Measurements from ENCODE around the gene BRIP1. TPM values are rescaled to one million over a fixed set of nuclear protein-coding genes. Genes with fewer than 3 reads are reported as not detected.
"Not testable (repeated sequence)": the region's sequence is repeated elsewhere in the genome, so short reads cannot be mapped to it uniquely, and the experiment has no call there.

The BRIP1 gene
- total RNA-seq, 2 experiments from 2014 or later: 12.0 to 12.9 TPM

DNA sequence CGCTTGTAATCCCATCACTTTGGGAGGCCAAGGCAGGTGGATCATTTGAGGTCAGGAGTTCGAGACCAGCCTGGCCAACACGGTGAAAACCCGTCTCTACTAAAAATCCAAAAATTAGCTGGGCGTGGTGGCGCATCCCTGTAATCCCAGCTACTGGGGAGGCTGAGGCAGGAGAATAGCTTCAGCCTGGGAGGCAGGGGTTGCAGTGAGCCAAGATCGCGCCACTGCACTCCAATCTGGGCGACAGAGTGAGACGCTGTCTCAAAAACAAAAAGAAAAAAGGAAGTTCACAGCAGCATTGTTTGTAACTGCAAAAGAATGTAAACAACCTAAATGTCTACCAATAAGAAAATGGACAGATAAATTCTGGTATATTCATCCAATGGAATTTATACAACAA lies 2.9 kb downstream of the BRIP1 start:
- DNase-seq; CTCF ChIA-PET; H3K9me3 Mint-ChIP-seq; intact Hi-C loops (cut with micrococcal nuclease); H3K4me3 Mint-ChIP-seq; H3K27me3 Mint-ChIP-seq (ENCODE audit: low read depth); H3K27ac Mint-ChIP-seq: not testable (repeated sequence)
- H3K4me1 Mint-ChIP-seq (ENCODE audit: low read depth): peaks cover 22% of the 10 kb centered on the region
- H3K36me3 Mint-ChIP-seq (ENCODE audit: low read depth): peaks cover 21% of the 10 kb centered on the region

DNA sequence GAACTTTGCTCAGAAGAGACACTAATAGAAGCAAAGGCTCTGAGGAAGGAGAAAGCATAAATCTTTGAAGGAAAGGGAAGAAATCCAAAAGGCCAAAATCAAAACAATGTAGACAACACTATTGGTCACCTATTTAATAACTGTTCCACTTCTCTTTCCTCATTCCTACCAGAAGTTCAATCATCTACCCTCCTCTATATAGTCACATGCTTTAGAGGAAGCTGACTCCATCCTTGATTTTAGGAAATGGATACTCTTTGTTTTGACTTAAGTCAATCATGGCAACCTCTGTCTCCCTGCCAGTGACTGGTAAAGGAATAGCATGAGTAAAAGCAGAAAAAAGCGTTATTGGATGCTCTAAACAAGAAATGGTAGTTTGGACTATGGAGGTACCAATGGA lies 7.3 kb downstream of the BRIP1 start:
- Mint-ChIP-seq H3K9me3 (no peaks in the 10 kb centered on the region), H3K27me3 (ENCODE audit: low read depth) (no peaks in the 10 kb centered on the region), H3K36me3 (ENCODE audit: low read depth) (peaks cover 37% of the 10 kb centered on the region), H3K4me1 (ENCODE audit: low read depth) (peaks cover 2% of the 10 kb centered on the region), H3K4me3 (no peak overlapping the region), H3K27ac (no peak overlapping the region)
- CTCF ChIA-PET: no interaction called here
- intact Hi-C loops (cut with micrococcal nuclease): no loop called here
- no peak for DNase-seq

DNA sequence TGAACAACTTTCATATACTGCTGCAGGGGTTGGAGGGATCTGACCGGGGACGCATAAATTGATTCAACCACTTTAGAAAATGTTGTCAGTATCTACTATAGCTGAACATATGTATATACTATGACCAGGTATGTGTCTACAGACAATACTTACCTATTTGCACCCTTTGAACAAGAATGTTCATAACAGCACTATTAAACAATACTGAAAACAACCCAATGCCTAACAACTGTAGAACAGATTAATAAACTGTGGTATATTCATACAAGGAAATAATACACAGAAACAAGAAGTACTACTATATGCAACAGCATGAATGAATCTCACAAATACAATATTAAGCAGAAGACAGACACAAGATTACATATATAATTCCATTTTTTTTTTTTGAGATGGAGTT lies 10.5 kb downstream of the BRIP1 start:
- CTCF ChIA-PET: no interaction called here
- H3K36me3 Mint-ChIP-seq (ENCODE audit: low read depth): peaks cover 35% of the 10 kb centered on the region
- no peaks in the 10 kb centered on the region for H3K27me3 Mint-ChIP-seq (ENCODE audit: low read depth)
- no peaks in the 10 kb centered on the region for H3K9me3 Mint-ChIP-seq
- H3K4me1 Mint-ChIP-seq (ENCODE audit: low read depth): no peaks in the 10 kb centered on the region
- no peak overlapping the region for H3K4me3 Mint-ChIP-seq
- no peak for DNase-seq
- intact Hi-C loops (cut with micrococcal nuclease): no loop called here
- H3K27ac Mint-ChIP-seq: no peak overlapping the region

DNA sequence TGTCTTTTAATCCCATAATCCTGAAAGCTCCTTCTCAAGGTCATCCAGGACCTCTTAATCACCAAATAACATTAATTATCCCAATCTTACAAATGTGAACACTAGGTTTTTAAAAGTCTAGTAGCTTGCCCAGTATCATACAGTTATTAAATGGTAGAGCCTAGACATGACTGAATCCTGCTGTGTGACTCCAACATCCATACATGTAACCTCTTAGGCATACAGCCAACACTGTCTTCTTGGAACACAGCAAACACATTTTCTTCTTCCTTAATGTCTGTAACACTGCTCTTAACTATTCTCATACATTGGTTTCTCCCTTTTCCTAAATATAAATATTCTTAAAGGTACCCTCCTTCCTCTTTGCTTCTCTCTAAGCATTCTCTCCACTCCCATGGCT lies 13.7 kb downstream of the BRIP1 start:
- no peak for DNase-seq
- Mint-ChIP-seq H3K9me3 (no peaks in the 10 kb centered on the region), H3K27me3 (ENCODE audit: low read depth) (no peaks in the 10 kb centered on the region), H3K36me3 (ENCODE audit: low read depth) (peaks cover 41% of the 10 kb centered on the region), H3K4me3 (no peak overlapping the region), H3K4me1 (ENCODE audit: low read depth) (no peaks in the 10 kb centered on the region), H3K27ac (no peak overlapping the region)
- CTCF ChIA-PET: no interaction called here
- intact Hi-C loops (cut with micrococcal nuclease): no loop called here

DNA sequence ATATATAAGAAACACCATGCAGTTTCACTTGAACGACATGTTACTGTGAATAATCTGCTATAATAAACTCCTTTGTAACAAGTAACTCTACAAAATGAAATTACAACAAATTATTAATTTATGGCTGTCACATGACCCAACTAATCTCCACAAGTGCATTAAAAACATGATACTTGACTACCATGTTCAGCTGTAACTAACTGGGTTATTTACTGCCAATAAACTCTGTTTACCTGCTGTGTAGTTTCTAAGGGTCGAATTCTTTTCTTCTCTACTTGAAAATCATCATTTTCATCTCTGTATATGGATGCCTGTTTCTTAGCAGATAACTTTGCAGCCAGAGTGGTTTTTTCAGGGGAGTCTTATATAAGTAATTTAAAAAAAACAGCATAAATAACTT lies 14.4 kb downstream of the BRIP1 start:
- Mint-ChIP-seq H3K4me3 (no peak overlapping the region), H3K27me3 (ENCODE audit: low read depth) (no peaks in the 10 kb centered on the region)
- CTCF ChIA-PET: no interaction called here

DNA sequence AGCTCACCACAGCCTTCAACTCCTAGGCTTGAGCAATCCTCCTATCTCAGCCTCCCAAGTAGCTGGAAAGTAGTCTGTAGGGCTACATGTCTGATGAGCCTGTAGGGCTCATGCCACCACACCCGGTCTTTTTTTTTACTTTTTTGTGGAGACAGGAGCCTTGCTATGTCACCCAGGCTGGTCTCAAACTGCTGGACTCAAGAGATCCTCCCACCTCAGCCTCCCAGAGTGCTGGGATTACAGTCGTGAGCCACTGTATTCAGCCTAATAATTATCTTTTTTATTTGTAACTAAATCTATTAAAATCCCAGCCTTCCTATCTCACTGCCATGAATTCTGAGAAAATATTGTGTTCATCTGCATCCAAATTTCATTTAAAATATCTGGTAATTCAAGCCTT lies 15.1 kb downstream of the BRIP1 start:
- H3K27ac Mint-ChIP-seq: no peak overlapping the region
- no peaks in the 10 kb centered on the region for H3K9me3 Mint-ChIP-seq
- no peaks in the 10 kb centered on the region for H3K4me1 Mint-ChIP-seq (ENCODE audit: low read depth)

More for the DNA sequence above, 14.4 kb downstream of the BRIP1 start:
- intact Hi-C loops (cut with micrococcal nuclease): no loop called here
- no peak for DNase-seq
- no peaks in the 10 kb centered on the region for H3K4me1 Mint-ChIP-seq (ENCODE audit: low read depth)
- no peaks in the 10 kb centered on the region for H3K9me3 Mint-ChIP-seq
- H3K27ac Mint-ChIP-seq: no peak overlapping the region
- peaks cover 41% of the 10 kb centered on the region for H3K36me3 Mint-ChIP-seq (ENCODE audit: low read depth)

DNA sequence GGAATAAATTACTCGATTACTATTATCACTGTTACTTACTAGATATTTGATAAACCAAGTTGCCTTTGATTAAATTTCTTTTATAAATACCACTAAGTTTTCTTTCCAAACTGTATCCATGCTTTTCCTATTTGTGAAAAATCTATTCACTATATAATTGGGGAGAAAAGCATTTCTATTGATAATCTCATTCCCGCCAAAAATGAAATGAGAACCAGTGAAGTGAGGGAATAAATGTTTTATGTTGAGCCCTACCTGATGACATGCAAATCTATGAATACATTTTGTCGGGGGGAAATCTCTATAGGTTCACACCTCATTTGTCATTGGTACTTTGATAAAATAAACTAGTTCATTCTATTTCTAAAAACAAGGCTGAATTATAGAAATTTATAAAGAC lies 15.7 kb downstream of the BRIP1 start:
- intact Hi-C loops (cut with micrococcal nuclease): no loop called here
- no peak for DNase-seq
- Mint-ChIP-seq H3K4me1 (ENCODE audit: low read depth) (no peaks in the 10 kb centered on the region), H3K27me3 (ENCODE audit: low read depth) (no peaks in the 10 kb centered on the region), H3K27ac (no peak overlapping the region), H3K9me3 (no peaks in the 10 kb centered on the region), H3K36me3 (ENCODE audit: low read depth) (peaks cover 36% of the 10 kb centered on the region), H3K4me3 (no peak overlapping the region)
- CTCF ChIA-PET: no interaction called here

More for the DNA sequence above, 15.1 kb downstream of the BRIP1 start:
- CTCF ChIA-PET: no interaction called here
- Mint-ChIP-seq H3K36me3 (ENCODE audit: low read depth) (peaks cover 36% of the 10 kb centered on the region), H3K27me3 (ENCODE audit: low read depth) (no peaks in the 10 kb centered on the region), H3K4me3 (no peak overlapping the region)
- intact Hi-C loops (cut with micrococcal nuclease): no loop called here
- no peak for DNase-seq

DNA sequence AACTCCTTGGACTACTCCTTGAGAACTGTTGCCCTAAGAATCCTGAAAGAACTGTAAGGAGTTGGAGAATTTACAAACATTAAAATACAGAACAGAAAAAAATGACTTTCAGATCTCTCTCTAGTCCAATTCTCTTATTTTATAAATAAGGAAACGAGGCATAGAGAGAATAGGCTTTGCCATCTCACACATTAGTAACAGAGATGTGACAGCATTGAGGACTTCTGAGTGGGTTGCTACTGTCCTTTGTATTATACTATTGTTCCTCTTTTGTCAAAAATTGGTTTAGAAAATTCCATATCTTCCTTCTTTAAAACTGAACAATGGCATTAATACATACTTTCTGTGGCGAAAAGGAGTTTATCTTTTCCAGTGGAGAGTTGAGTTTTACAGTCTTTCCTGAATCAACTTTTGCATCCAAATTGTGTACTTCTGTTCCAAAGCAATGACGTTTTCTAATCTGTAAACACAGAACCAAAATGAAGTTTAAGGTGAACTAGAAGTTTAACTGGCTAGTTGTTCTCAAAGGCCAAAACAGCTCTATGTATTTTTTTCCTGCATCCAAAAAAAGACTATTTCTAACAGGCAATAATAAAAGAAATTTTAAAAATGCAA lies 16.5 kb downstream of the BRIP1 start:
- Mint-ChIP-seq H3K4me1 (ENCODE audit: low read depth) (no peaks in the 10 kb centered on the region), H3K27me3 (ENCODE audit: low read depth) (no peaks in the 10 kb centered on the region), H3K27ac (no peak overlapping the region), H3K36me3 (ENCODE audit: low read depth) (peaks cover 33% of the 10 kb centered on the region), H3K4me3 (no peak overlapping the region), H3K9me3 (no peaks in the 10 kb centered on the region)
- no peak for DNase-seq
- intact Hi-C loops (cut with micrococcal nuclease): no loop called here
- CTCF ChIA-PET: no interaction called here

DNA sequence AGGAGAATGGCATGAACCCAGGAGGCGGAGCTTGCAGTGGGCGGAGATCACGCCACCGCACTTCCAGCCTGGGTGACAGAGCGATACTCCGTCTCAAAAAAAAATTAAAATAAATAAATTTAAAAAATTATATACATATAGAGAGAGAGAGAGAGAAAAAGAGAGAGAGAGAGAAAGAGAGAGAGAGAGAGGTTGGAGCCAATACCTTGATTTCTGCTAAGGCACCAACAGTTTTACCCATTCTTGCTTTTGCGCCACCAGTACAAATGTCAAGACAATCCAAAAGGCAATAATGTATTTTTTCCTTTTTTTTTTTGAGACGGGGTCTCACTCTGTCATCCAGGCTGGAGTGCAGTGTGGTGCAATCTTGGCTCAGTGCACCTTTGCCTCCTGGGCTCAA lies 17.2 kb downstream of the BRIP1 start:
- intact Hi-C loops (cut with micrococcal nuclease): no loop called here
- CTCF ChIA-PET: no interaction called here
- DNase-seq: no peak
- no peak overlapping the region for H3K4me3 Mint-ChIP-seq
- H3K9me3 Mint-ChIP-seq: no peaks in the 10 kb centered on the region
- no peak overlapping the region for H3K27ac Mint-ChIP-seq
- H3K4me1 Mint-ChIP-seq (ENCODE audit: low read depth): no peaks in the 10 kb centered on the region
- peaks cover 35% of the 10 kb centered on the region for H3K36me3 Mint-ChIP-seq (ENCODE audit: low read depth)
- H3K27me3 Mint-ChIP-seq (ENCODE audit: low read depth): no peaks in the 10 kb centered on the region

DNA sequence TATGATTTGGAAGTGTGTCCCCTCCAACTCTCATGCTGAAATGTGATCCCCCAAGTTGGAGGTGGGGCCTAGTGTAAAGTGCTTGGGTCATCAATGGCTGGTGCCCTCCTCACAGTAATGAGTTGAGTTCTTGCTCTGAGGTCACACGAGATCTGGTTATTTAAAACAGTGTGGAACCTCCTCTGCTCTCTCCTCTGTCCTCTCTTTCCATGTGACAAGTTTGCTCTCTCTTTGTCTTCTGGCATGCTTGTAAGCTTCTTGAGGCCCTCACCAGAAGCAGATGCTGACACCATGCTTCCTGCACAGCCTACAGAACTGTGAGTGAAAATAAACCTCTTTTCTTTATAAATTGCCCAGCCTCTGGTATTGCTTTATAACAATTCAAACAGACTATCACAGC lies 19.9 kb downstream of the BRIP1 start:
- no peak overlapping the region for H3K4me3 Mint-ChIP-seq
- DNase-seq: no peak
- H3K4me1 Mint-ChIP-seq (ENCODE audit: low read depth): no peaks in the 10 kb centered on the region
- no peak overlapping the region for H3K27ac Mint-ChIP-seq
- intact Hi-C loops (cut with micrococcal nuclease): no loop called here
- CTCF ChIA-PET: interaction anchor here (0.6 to 1.7 kb wide), 2 partner anchors 10 to 45 kb away, joined by 3 to 6 read pairs; no protein-coding TSS in a partner anchor
- no peaks in the 10 kb centered on the region for H3K9me3 Mint-ChIP-seq
- peaks cover 36% of the 10 kb centered on the region for H3K36me3 Mint-ChIP-seq (ENCODE audit: low read depth)
- no peaks in the 10 kb centered on the region for H3K27me3 Mint-ChIP-seq (ENCODE audit: low read depth)

DNA sequence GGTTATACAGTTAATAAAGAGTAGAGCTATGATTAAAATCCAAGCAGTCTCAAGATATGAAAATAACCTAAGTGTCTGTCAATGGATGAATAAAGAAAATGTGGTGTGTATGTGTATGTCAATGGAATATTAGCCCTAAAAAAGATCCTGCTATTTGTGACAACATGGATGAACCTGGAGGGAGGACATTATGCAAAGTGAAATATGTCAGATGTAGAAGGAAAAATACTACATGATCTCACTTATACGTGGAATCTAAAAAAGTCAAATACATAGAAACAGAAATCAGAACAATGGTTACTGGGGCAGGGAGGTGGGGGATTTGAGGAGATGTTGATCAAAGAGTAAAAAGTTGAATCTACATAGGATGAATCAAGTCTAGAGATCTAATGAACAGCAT lies 20.4 kb downstream of the BRIP1 start:
- no peak for DNase-seq
- H3K4me1 Mint-ChIP-seq (ENCODE audit: low read depth): no peaks in the 10 kb centered on the region
- intact Hi-C loops (cut with micrococcal nuclease): no loop called here
- H3K36me3 Mint-ChIP-seq (ENCODE audit: low read depth): peaks cover 36% of the 10 kb centered on the region
- no peaks in the 10 kb centered on the region for H3K27me3 Mint-ChIP-seq (ENCODE audit: low read depth)
- CTCF ChIA-PET: no interaction called here
- H3K27ac Mint-ChIP-seq: no peak overlapping the region
- H3K9me3 Mint-ChIP-seq: no peaks in the 10 kb centered on the region
- no peak overlapping the region for H3K4me3 Mint-ChIP-seq

DNA sequence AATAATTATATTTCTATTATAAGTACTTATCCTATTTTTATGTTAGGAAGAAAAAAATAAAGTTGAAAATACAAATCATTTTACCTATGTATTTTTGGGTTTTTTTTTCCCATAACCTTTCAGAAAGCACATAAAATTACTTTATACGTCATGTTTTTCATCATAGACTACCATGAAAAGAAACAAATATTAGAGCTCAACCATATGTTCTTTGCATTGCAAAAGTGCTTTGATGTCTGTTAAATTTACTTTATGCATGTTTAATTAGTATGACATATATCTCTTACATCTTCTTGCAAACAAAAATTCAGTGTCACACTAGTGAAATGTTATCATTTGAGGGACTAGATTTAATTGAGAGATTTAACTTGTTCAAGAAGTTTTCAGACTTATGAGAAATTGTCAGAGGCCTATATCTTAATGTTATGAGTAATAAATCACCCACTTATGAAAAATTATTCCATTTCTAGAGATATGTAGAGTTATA lies 24.0 kb downstream of the BRIP1 start:
- Mint-ChIP-seq H3K4me3 (no peak overlapping the region), H3K27me3 (ENCODE audit: low read depth) (no peaks in the 10 kb centered on the region), H3K36me3 (ENCODE audit: low read depth) (peaks cover 16% of the 10 kb centered on the region), H3K9me3 (no peaks in the 10 kb centered on the region), H3K27ac (no peak overlapping the region), H3K4me1 (ENCODE audit: low read depth) (no peaks in the 10 kb centered on the region)
- CTCF ChIA-PET: no interaction called here
- intact Hi-C loops (cut with micrococcal nuclease): no loop called here
- no peak for DNase-seq

DNA sequence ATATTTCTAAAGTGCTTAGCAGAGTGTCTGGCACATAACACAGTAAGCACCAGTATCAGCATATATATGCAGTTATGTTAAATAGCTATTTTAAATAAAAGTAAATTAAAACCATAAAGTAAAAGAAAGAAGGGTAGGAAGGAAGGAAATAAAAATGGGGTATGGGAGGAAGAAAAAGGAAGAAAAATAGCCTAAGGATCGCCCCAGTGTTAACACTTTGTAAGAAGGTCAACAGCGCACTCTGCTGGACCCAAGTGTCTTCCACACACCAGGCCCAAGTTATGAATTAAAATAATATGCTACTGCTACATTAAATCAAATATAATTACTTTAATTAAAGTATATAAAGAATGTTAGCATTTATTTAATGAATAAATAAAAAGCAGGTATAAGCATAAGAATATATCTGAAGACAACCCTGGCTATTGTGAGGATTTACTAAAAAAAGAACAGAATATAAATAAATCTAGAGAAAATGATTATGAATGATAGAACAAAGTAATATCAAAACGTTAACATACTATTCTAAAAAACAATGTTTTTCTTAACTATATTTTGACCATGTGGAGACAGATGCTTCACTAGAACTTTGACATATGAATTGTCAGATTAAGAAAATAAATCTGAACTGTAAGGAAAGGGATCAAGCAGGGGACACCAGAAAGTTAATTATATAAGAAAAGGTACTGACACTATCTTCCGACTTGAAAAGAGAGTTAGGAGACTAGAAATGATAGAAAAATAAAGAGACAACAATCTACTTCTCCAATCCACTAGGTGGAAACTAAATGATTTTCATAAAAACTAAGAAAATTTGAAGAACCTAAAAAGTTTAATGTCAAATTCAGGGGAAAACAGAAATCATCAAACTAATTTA lies 25.9 kb downstream of the BRIP1 start:
- Mint-ChIP-seq H3K27ac (no peak overlapping the region), H3K36me3 (ENCODE audit: low read depth) (peaks cover 8% of the 10 kb centered on the region), H3K4me1 (ENCODE audit: low read depth) (no peaks in the 10 kb centered on the region), H3K4me3 (no peak overlapping the region), H3K27me3 (ENCODE audit: low read depth) (no peaks in the 10 kb centered on the region), H3K9me3 (no peaks in the 10 kb centered on the region)
- intact Hi-C loops (cut with micrococcal nuclease): loop anchor here (1.0 to 2.0 kb wide), 3 partner anchors 201 to 425 kb away; no protein-coding TSS in a partner anchor
- DNase-seq: peak; percentile 63
- CTCF ChIA-PET: interaction anchor here (0.6 to 1.3 kb wide), 5 partner anchors 27 to 207 kb away, joined by 3 to 4 read pairs (median 3); no protein-coding TSS in a partner anchor

Measured in activated naive CD4-positive, alpha-beta T cell treated with anti-CD3 and anti-CD28 coated beads for 36 hours (primary cell).